ENCODE data around the gene LOC128125822.

LOC128125822 gene

GRCh38 chr6:63578757-63579156, 6.5 kb downstream of the LOC128125822 start:
- H3K36me3 ChIP-seq (ENCODE audit: control insufficient read depth in 2 of 2, insufficient read depth in 1 of 2, low read length in 2 of 2): peaks cover 67 to 79% of the 10 kb centered on the region in 2 experiments
- peaks cover 12% of the 10 kb centered on the region; the same call in 1 of the 2 replicates for H3K4me1 ChIP-seq (ENCODE audit: control insufficient read depth, insufficient read depth, low read length)
- ChIA-PET CTCF (no interaction called here), POLR2A (no interaction called here)
- no peak overlapping the region for H3K4me3 ChIP-seq (ENCODE audit: low read depth, low read length)
- TF ChIP-seq ZNF211 (tag by site-specific recombination; IDR thresholded peaks at IDR 0.05; ENCODE audit: low read depth): no peak
- no peak for TF ChIP-seq KLF7 (tag by site-specific recombination; IDR thresholded peaks at IDR 0.05; ENCODE audit: borderline replicate concordance)
- no peak for TF ChIP-seq ZNF571 (tag by site-specific recombination; IDR thresholded peaks at IDR 0.05)
- TF ChIP-seq ZNF391 (tag by site-specific recombination; IDR thresholded peaks at IDR 0.05; ENCODE audit: borderline replicate concordance, low read depth): no peak
- TF ChIP-seq ZNF140 (tag by site-specific recombination; IDR thresholded peaks at IDR 0.05): no peak
- TF ChIP-seq ZNF624 (tag by site-specific recombination; IDR thresholded peaks at IDR 0.05): no peak
- no peak for TF ChIP-seq ZNF155 (tag by site-specific recombination; IDR thresholded peaks at IDR 0.05)
- no peak for TF ChIP-seq HOXD13 (CRISPR knock-in tag; IDR thresholded peaks at IDR 0.05; ENCODE audit: borderline replicate concordance)
- no peak for TF ChIP-seq PBX3 (CRISPR knock-in tag; IDR thresholded peaks at IDR 0.05)
- TF ChIP-seq ZNF449 (tag by site-specific recombination; IDR thresholded peaks at IDR 0.05): no peak
- TF ChIP-seq ZFP37 (tag by site-specific recombination; IDR thresholded peaks at IDR 0.05): no peak
- no peak for TF ChIP-seq ZNF416 (tag by site-specific recombination; IDR thresholded peaks at IDR 0.05)
- no peak for TF ChIP-seq ZNF561 (tag by site-specific recombination; IDR thresholded peaks at IDR 0.05; ENCODE audit: borderline replicate concordance)
- no peak for TF ChIP-seq ZNF114 (tag by site-specific recombination; IDR thresholded peaks at IDR 0.05)
- TF ChIP-seq ZNF184 (tag by site-specific recombination; IDR thresholded peaks at IDR 0.05): no peak
- TF ChIP-seq REPIN1 (tag by site-specific recombination; IDR thresholded peaks at IDR 0.05; ENCODE audit: low read depth): no peak
- TF ChIP-seq PRDM6 (tag by site-specific recombination; IDR thresholded peaks at IDR 0.05): no peak
- H3K9me3 ChIP-seq (ENCODE audit: control insufficient read depth, insufficient read depth, low read depth, low read length): no peaks in the 10 kb centered on the region
- H3K27ac ChIP-seq (ENCODE audit: extremely low read depth, low read depth, low read length): no peak overlapping the region

- Histone ChIP-seq H3K4me3 (ENCODE audit: low read depth, low read length) (no peak overlapping the region), H3K27ac (ENCODE audit: extremely low read depth, low read depth, low read length) (no peak overlapping the region)
- CTCF ChIA-PET: interaction anchor here (0.6 to 2.1 kb wide), 6 partner anchors 18 to 343 kb away, joined by 3 to 6 read pairs (median 4); no protein-coding TSS in a partner anchor
Observed at GRCh38 chr6:63579937-63580703, 7.8 kb downstream of the LOC128125822 start.

GRCh38 chr6:63580704-63580961, 8.4 kb downstream of the LOC128125822 start:
- POLR2A ChIA-PET: no interaction called here
- CTCF ChIA-PET: interaction anchor here (0.7 to 2.1 kb wide), 4 partner anchors 17 to 261 kb away, joined by 3 to 6 read pairs (median 6); no protein-coding TSS in a partner anchor
- H3K36me3 ChIP-seq (ENCODE audit: control insufficient read depth in 2 of 2, insufficient read depth in 1 of 2, low read length in 2 of 2): peaks cover 67 to 76% of the 10 kb centered on the region in 2 experiments

More at GRCh38 chr6:63579937-63580703, 7.8 kb downstream of the LOC128125822 start:
- POLR2A ChIA-PET: no interaction called here
- H3K9me3 ChIP-seq (ENCODE audit: control insufficient read depth, insufficient read depth, low read depth, low read length): no peaks in the 10 kb centered on the region
- H3K4me1 ChIP-seq (ENCODE audit: control insufficient read depth, insufficient read depth, low read length): peaks cover 9% of the 10 kb centered on the region; the same call in 1 of the 2 replicates
- H3K36me3 ChIP-seq (ENCODE audit: control insufficient read depth in 2 of 2, insufficient read depth in 1 of 2, low read length in 2 of 2): peaks cover 67 to 76% of the 10 kb centered on the region in 2 experiments
- TF ChIP-seq ZNF658 (tag by site-specific recombination; IDR thresholded peaks at IDR 0.05): no peak

More at GRCh38 chr6:63580704-63580961, 8.4 kb downstream of the LOC128125822 start:
- H3K27ac ChIP-seq (ENCODE audit: extremely low read depth, low read depth, low read length): no peak overlapping the region
- no peaks in the 10 kb centered on the region for H3K9me3 ChIP-seq (ENCODE audit: control insufficient read depth, insufficient read depth, low read depth, low read length)
- peaks cover 5% of the 10 kb centered on the region; the same call in 1 of the 2 replicates for H3K4me1 ChIP-seq (ENCODE audit: control insufficient read depth, insufficient read depth, low read length)
- H3K4me3 ChIP-seq (ENCODE audit: low read depth, low read length): no peak overlapping the region
- TF ChIP-seq ZNF311 (tag by site-specific recombination; IDR thresholded peaks at IDR 0.05; ENCODE audit: borderline replicate concordance) (no peak), GLI4 (tag by site-specific recombination; IDR thresholded peaks at IDR 0.05) (no peak)
